K562 (cell line): ENCODE results near the gene TGFB2. TPM values are rescaled to one million over a fixed set of nuclear protein-coding genes. Genes with fewer than 3 reads are reported as not detected.
A peak's percentile ranks its signal among the peaks of the same experiment; 100 is the strongest.

Experiments
- CCNT2 ChIP-seq: IDR thresholded peaks from 2 replicates; pipeline ENCODE4 v1.6.1; 2011; ENCODE audit warnings: borderline replicate concordance, low read depth, mild to moderate bottlenecking, moderate library complexity, mixed read lengths, low read length; ENCODE audit not compliant: insufficient read length; ENCODE audit errors: extremely low read depth
- CLOCK ChIP-seq: fragments of 250-450 bp; sonication (Bioruptor Pico); IDR thresholded peaks from 2 replicates; pipeline ENCODE4 v1.4.0; 2020; ENCODE audit warnings: mild to moderate bottlenecking, moderate library complexity, borderline replicate concordance
- HDAC8 ChIP-seq: fragments of 450-650 bp; IDR thresholded peaks from 2 replicates; pipeline ENCODE4 v1.6.1; 2016; ENCODE audit warnings: mild to moderate bottlenecking, missing genetic modification characterization, moderate library complexity, missing compliant biosample characterization
- MAX ChIP-seq: sonication (generic); formaldehyde crosslinking; IDR thresholded peaks from 2 replicates; pipeline ENCODE4 v1.9.0; 2022; ENCODE audit warnings: mild to moderate bottlenecking, missing genetic modification reagents
- MCM5 ChIP-seq: fragments of 450-650 bp; IDR thresholded peaks from 2 replicates; pipeline ENCODE4 v1.6.1; 2016; ENCODE audit warnings: low read depth
- NCOA2 ChIP-seq, 2 experiments: fragments of 450-650 bp; IDR thresholded peaks; 2 replicates each; pipeline ENCODE4 v1.6.1; 2018; ENCODE audit warnings: mild to moderate bottlenecking in 2 of 2, moderate library complexity in 1 of 2; ENCODE audit not compliant: partially characterized antibody in 2 of 2
- NELFE ChIP-seq: IDR thresholded peaks from 2 replicates; pipeline ENCODE4 v1.6.1; 2011; ENCODE audit warnings: mild to moderate bottlenecking; ENCODE audit not compliant: insufficient read depth, insufficient read length
- NR2F6 ChIP-seq: fragments of 450-650 bp; formaldehyde crosslinking; IDR thresholded peaks from 2 replicates; pipeline ENCODE4 v1.4.0; 2020; ENCODE audit warnings: mild to moderate bottlenecking
- SIRT6 ChIP-seq: IDR thresholded peaks from one replicate; pipeline ENCODE4 v1.6.1; 2012; ENCODE audit warnings: low read depth, mild to moderate bottlenecking, control low read depth, inconsistent platforms, low read length, moderate library complexity
- SMC3 ChIP-seq: conservative IDR thresholded peaks from 2 replicates; pipeline ENCODE4 v1.6.1; 2011; ENCODE audit warnings: low read depth, low read length, improper control_type of control experiment; ENCODE audit not compliant: insufficient read depth
- USF1 ChIP-seq: sonication (generic); formaldehyde crosslinking; IDR thresholded peaks from 2 replicates; pipeline ENCODE4 v1.9.0; 2022; ENCODE audit warnings: mild to moderate bottlenecking, missing genetic modification reagents
- ZBTB26 ChIP-seq: fragments of 450-650 bp; formaldehyde crosslinking; IDR thresholded peaks from 2 replicates; pipeline ENCODE4 v1.4.0; 2022; ENCODE audit warnings: missing genetic modification characterization
- polyA plus RNA-seq, 8 experiments: library from polyadenylated mRNA; depleted of rRNA in 4 of 8; stranded (reverse) in 5 of 8; unstranded in 3 of 8; fragments of >200 nt; fragmentation: Nextera tagmentation in 2 of 8; fragmentation: Illumina TruSeq in 1 of 8; extraction: Ambion mirVana in 2 of 8; extraction: Trizol in 1 of 8; gene quantifications; 2 replicates each; pipeline versions ENCODE4 v1.2.1 to v1.2.3, GENCODE V29; 2011 to 2014; ENCODE audit warnings: inconsistent platforms in 1 of 8, missing spikeins in 1 of 8
- total RNA-seq, 7 experiments: library from RNA; depleted of rRNA in 6 of 7; stranded (reverse); fragments of >200 nt in 6 of 7; fragmentation: Illumina TruSeq in 2 of 7; extraction: Trizol in 2 of 7; gene quantifications; 2 replicates each; pipeline versions ENCODE4 v1.2.1 to v1.2.3, GENCODE V29; 2011 to 2021; ENCODE audit warnings: low replicate concordance in 1 of 7

TGFB2 gene
- total and polyA plus RNA-seq, 9 of the 15 experiments (the other 6 are each of a cell fraction or from before 2014, with no cell fraction given): 0.03 to 0.41 (median 0.11) TPM; not detected in 3

GRCh38 chr1:218345673-218346390, 696 bp downstream of the TGFB2 start (continued):
- TF ChIP-seq NELFE (no peak), CLOCK (no peak), USF1 (no peak), SMC3 (no peak), MCM5 (no peak), CCNT2 (peak; percentile 51), SIRT6 (no peak), HDAC8 (no peak), MAX (CRISPR knock-in tag) (0 out of 2 replicates have a peak, but pooled peaks have one; percentile 6), ZBTB26 (no peak), NCOA2 (IDR thresholded peaks at IDR 0.05; ENCODE audit: partially characterized antibody in 2 of 2) (no peak), NR2F6 (CRISPR knock-in tag) (no peak)
